Glutamatergic neuron (in vitro differentiated cells): ENCODE measurements around the gene TMEM267. TPM values are rescaled to one million over a fixed set of nuclear protein-coding genes. Genes with fewer than 3 reads are reported as not detected.

Experiments used
- DNase-seq: peaks from one replicate; pipeline ENCODE4 v3.0.0; 2022
- H3K27ac Mint-ChIP-seq: one replicate; pipeline ENCODE4 v1.8.0; 2020; ENCODE audit warnings: mild to moderate bottlenecking, mixed read lengths, inconsistent platforms; ENCODE audit not compliant: unreplicated experiment
- H3K27me3 Mint-ChIP-seq: one replicate; pipeline ENCODE4 v1.8.0; 2020; ENCODE audit warnings: mild to moderate bottlenecking, moderate library complexity, mixed read lengths, inconsistent platforms; ENCODE audit not compliant: unreplicated experiment
- H3K36me3 Mint-ChIP-seq: one replicate; pipeline ENCODE4 v1.8.0; 2020; ENCODE audit warnings: mild to moderate bottlenecking, mixed read lengths, inconsistent platforms; ENCODE audit not compliant: unreplicated experiment
- H3K4me1 Mint-ChIP-seq: one replicate; pipeline ENCODE4 v1.8.0; 2020; ENCODE audit warnings: mild to moderate bottlenecking, low read depth, mixed read lengths, inconsistent platforms; ENCODE audit not compliant: unreplicated experiment
- H3K4me3 Mint-ChIP-seq: one replicate; pipeline ENCODE4 v1.8.0; 2020; ENCODE audit warnings: mild to moderate bottlenecking, mixed read lengths, inconsistent platforms; ENCODE audit not compliant: unreplicated experiment
- H3K9me3 Mint-ChIP-seq: one replicate; pipeline ENCODE4 v1.8.0; 2020; ENCODE audit warnings: mild to moderate bottlenecking, moderate library complexity, mixed read lengths, inconsistent platforms; ENCODE audit not compliant: unreplicated experiment
- total RNA-seq: library from RNA; stranded (reverse); fragmentation: NEBNext Ultra II Directional; extraction: Animal tissue kit (Norgen Biotek cat#: 25700); gene quantifications from one replicate; pipeline ENCODE4 v1.2.1, GENCODE V29; 2021; ENCODE audit not compliant: unreplicated experiment
- TF ChIP-seq, protein P1 (sequence below): fragments of 200-600 bp; sonication (generic); IDR thresholded peaks from one replicate; pipeline ENCODE4 v1.5.0; 2021; ENCODE audit not compliant: partially characterized antibody, unreplicated experiment

The TMEM267 gene
- total RNA-seq, 1 donor from 2014 or later = 6.8 TPM

- TF ChIP-seq, protein P1, sequence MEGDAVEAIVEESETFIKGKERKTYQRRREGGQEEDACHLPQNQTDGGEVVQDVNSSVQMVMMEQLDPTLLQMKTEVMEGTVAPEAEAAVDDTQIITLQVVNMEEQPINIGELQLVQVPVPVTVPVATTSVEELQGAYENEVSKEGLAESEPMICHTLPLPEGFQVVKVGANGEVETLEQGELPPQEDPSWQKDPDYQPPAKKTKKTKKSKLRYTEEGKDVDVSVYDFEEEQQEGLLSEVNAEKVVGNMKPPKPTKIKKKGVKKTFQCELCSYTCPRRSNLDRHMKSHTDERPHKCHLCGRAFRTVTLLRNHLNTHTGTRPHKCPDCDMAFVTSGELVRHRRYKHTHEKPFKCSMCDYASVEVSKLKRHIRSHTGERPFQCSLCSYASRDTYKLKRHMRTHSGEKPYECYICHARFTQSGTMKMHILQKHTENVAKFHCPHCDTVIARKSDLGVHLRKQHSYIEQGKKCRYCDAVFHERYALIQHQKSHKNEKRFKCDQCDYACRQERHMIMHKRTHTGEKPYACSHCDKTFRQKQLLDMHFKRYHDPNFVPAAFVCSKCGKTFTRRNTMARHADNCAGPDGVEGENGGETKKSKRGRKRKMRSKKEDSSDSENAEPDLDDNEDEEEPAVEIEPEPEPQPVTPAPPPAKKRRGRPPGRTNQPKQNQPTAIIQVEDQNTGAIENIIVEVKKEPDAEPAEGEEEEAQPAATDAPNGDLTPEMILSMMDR = no peak
- Mint-ChIP-seq H3K4me1 (no peaks in the 10 kb centered on the region), H3K4me3 (no peak overlapping the region), H3K9me3 (no peaks in the 10 kb centered on the region), H3K27me3 (no peaks in the 10 kb centered on the region), H3K36me3 (no peaks in the 10 kb centered on the region), H3K27ac (no peak overlapping the region)
- no peak for DNase-seq
Observed at GRCh38 chr5:43415935-43416802, 67.5 kb downstream of the TMEM267 start.

DNA sequence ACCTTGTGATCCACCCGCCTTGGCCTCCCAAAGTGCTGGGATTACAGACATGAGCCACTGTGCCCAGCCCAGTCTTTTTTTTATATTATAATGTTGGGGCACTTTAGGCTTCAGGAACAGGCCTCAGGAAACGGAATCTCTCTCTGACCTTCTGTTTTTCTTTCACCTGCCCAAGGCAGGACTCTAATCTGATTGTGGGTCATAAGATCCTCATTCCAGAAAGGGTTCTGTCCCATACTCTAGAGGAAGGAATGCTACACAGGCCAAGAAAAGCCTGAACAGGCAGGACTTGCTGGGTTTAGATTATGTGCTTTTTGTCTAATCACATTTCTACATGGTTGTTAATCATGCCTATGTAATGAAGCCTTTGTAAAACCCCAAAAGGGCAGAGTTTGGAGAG lies 69.7 kb downstream of the TMEM267 start:
- H3K27ac Mint-ChIP-seq = no peak overlapping the region
- no peak overlapping the region for H3K4me3 Mint-ChIP-seq
- no peaks in the 10 kb centered on the region for H3K4me1 Mint-ChIP-seq
- H3K9me3 Mint-ChIP-seq = no peaks in the 10 kb centered on the region
- TF ChIP-seq, protein P1 = no peak
- H3K27me3 Mint-ChIP-seq = no peaks in the 10 kb centered on the region
- no peaks in the 10 kb centered on the region for H3K36me3 Mint-ChIP-seq
- DNase-seq = no peak

DNA sequence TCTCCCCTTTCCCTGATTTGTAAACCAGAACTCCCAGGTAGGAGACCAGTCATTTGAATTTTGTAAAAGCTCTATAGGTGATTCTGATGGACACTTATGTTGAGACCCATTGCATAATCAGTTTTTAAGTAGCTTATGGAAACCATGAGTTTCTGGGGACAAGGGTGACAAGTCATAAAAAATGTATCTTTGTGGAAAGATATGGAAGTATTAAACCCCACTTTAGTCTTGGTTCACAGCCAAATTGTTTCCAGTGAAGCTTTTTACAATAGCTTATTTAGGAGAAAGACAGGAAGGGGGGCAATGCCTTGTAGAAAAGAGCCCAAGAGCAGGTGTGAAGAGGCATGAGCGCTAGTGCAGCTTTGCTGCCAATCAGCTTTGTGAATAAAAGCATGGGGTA lies 71.0 kb downstream of the TMEM267 start:
- Mint-ChIP-seq H3K9me3 (no peaks in the 10 kb centered on the region), H3K4me1 (no peaks in the 10 kb centered on the region), H3K36me3 (no peaks in the 10 kb centered on the region), H3K27ac (no peak overlapping the region), H3K4me3 (no peak overlapping the region), H3K27me3 (no peaks in the 10 kb centered on the region)
- no peak for DNase-seq
- TF ChIP-seq, protein P1 = no peak

DNA sequence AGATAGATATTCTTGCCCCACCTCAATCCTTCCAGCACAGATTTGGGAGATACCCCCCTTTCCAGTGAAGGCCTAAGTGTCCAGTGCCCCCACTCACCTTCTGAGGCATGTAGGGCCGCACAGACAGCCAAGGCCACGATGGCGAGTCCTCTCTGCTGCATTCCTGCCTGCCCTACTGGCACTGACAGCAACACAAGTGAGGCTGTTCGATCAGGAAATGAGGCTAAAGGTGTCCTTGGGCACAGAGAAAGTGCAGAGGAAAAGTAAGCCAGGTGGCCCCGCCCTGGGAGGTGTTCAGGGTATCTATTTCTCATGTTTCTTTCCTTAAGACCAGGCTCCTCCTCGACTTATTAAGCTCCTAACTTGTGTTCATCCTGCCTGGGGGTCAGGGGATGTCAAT lies 71.5 kb downstream of the TMEM267 start, which contains the start of gene CCL28:
CCL28 (minus strand) TSS at position 236 of the 400 bp plus-strand sequence; CDS start at position 161, 75 bp downstream.
- no peaks in the 10 kb centered on the region for H3K4me1 Mint-ChIP-seq
- H3K4me3 Mint-ChIP-seq = no peak within 1 kb of the TSS

More for the DNA sequence above, 71.5 kb downstream of the TMEM267 start, which contains the start of gene CCL28:
- no peak within 1 kb of the TSS for H3K27ac Mint-ChIP-seq
- no peaks in the 10 kb centered on the region for H3K27me3 Mint-ChIP-seq
- no peak for DNase-seq
- TF ChIP-seq, protein P1 = no peak
- H3K36me3 Mint-ChIP-seq = no peaks in the 10 kb centered on the region
- H3K9me3 Mint-ChIP-seq = no peaks in the 10 kb centered on the region
